ENCODE measurements around the gene SCNN1B.

DNA sequence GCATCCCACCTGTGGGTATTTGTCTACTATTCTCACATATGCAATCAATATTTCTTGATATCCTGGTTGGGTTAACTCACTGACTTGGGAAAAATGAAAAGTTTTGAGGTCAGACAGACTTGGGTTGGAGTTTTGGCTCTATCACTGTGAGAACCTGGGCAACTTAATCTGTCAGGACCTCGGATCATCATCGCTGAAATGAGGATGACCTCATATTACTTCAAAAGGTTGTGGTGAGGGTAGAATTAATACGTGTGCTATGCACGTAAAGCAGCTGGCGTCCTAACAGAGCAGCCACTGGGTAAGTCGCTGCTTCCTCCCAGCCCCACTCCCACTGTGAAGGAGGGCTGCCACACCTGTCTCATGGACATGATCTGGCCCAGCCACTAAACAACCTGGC lies 93.6 kb downstream of the SCNN1B start:
- no peak for TF ChIP-seq POLR2A (IDR thresholded peaks at IDR 0.05)
- no peak for TF ChIP-seq CTCF (IDR thresholded peaks at IDR 0.05)
- no peak for TF ChIP-seq POLR2AphosphoS5 (IDR thresholded peaks at IDR 0.05)

Measured in breast epithelium (tissue), 3 donors.